Keratinocyte (primary cell): ENCODE results near the gene ZNF24.

Source experiments
- CTCF ChIP-seq, 3 experiments: IDR thresholded peaks in 1 of 3; conservative IDR thresholded peaks in 1 of 3; optimal IDR thresholded peaks in 1 of 3; 2 replicates in 2 of 3; 3 replicates in 1 of 3; pipeline versions ENCODE3 to v1.5.1; 2011; ENCODE audit warnings: low read length in 3 of 3, mild to moderate bottlenecking in 3 of 3, moderate library complexity in 2 of 3, control low read depth in 1 of 3, inconsistent platforms in 1 of 3; ENCODE audit not compliant: insufficient read depth in 2 of 3; ENCODE audit errors: extremely low read depth in 1 of 3
- EZH2 ChIP-seq: IDR thresholded peaks from one replicate; pipeline ENCODE4 v1.6.1; 2012; ENCODE audit warnings: inconsistent platforms, mild to moderate bottlenecking, low read length, moderate library complexity

GRCh38 chr18:35383136-35383535 lies 38.9 kb upstream of the ZNF24 start:
- no peak for TF ChIP-seq CTCF (optimal IDR thresholded peaks at IDR 0.05 in 1 of 3, IDR thresholded peaks at IDR 0.05 in 1 of 3, conservative IDR thresholded peaks at IDR 0.05 in 1 of 3; ENCODE audit: extremely low read depth in 1 of 3, insufficient read depth in 2 of 3, low read length in 3 of 3)
- no peak for TF ChIP-seq EZH2
